Hindlimb muscle (tissue), 1 donor: ENCODE measurements around the gene PRDX5. TPM values are rescaled to one million over a fixed set of nuclear protein-coding genes. Genes with fewer than 3 reads are reported as not detected.

Experiments
- DNase-seq: peaks from one replicate; pipeline ENCODE4 v3.0.0-alpha.2; 2013
- polyA plus RNA-seq: library from polyadenylated mRNA; unstranded; fragments of 120-200 nt; gene quantifications from one replicate; pipeline ENCODE4 v1.2.1, GENCODE V29; 2013; ENCODE audit not compliant: insufficient read length

PRDX5 gene
- polyA plus RNA-seq, 1 donor = 129 TPM

DNA sequence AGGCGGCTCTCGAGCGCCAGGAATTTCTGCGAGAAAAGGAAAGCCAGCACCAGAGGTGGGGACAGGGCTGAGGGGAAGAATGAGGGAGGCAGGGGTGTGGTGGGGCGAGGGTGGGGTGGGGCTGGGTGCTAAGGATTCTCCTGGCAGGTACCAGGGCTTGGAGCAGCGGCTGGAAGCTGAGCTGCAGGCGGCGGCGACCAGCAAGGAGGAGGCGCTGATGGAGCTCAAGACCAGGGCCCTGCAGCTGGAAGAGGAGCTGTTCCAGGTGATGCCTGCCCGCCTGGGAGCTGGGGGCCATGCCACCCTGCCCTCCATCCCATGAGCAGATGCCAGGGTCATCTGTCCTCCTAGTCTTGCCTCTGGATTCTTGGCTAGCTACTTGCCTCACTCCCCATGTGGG lies 31.5 kb downstream of the PRDX5 start:
- no peak for DNase-seq

DNA sequence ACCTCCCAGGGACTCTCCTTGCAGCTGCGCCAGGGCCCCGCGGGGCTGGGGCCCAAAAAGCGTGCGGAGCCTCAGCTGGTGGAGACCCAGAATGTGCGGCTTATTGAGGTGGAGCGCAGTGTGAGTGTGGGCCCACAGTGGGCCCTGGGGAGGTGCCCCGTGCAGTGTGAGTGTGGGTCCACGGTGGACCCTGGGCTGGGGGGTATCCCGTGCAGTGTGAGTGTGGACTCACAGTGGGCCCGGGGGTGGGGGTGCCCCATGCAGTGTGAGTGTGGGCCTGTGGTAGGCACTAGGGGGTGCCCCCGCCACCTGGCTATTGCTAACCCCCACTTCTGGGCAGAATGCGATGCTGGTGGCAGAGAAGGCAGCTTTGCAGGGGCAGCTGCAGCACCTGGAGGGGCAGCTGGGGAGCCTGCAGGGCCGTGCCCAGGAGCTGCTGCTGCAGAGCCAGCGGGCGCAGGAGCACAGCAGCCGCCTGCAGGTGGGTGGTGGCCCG lies 33.3 kb downstream of the PRDX5 start:
- no peak for DNase-seq

DNA sequence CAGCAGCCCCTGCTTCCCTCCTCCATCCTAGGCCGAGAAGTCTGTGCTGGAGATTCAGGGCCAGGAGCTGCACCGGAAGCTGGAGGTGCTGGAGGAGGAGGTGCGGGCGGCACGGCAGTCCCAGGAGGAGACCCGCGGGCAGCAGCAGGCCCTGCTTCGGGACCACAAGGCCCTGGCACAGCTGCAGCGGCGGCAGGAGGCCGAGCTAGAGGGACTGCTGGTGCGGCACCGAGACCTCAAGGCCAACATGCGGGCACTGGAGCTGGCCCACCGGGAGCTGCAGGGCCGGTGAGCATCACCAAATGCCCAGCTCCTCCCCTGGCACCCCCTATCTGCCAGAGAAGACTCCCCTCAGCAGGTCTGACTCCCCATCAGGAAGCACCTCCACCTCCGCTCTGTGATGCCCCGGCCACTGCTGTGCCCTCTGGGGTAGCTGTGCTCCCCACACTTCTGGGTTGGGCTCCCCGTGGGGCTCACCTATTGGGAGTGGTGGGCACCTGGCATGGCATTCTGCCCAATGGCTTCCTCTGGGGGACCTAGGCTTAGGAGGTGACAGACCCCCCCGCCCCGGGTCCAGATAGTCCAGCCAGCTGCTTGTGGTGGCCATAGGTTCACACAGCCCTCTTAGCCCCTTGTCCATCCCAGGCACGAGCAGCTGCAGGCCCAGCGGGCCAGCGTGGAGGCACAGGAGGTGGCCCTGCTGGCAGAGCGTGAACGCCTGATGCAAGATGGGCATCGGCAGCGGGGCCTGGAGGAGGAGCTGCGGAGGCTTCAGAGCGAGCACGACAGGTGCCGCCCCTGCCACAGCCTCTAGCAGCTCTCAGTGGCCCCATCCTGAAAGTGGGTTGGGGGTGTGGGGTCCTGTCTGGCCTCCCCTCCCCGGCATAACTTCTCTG lies 34.4 kb downstream of the PRDX5 start:
- no peak for DNase-seq

DNA sequence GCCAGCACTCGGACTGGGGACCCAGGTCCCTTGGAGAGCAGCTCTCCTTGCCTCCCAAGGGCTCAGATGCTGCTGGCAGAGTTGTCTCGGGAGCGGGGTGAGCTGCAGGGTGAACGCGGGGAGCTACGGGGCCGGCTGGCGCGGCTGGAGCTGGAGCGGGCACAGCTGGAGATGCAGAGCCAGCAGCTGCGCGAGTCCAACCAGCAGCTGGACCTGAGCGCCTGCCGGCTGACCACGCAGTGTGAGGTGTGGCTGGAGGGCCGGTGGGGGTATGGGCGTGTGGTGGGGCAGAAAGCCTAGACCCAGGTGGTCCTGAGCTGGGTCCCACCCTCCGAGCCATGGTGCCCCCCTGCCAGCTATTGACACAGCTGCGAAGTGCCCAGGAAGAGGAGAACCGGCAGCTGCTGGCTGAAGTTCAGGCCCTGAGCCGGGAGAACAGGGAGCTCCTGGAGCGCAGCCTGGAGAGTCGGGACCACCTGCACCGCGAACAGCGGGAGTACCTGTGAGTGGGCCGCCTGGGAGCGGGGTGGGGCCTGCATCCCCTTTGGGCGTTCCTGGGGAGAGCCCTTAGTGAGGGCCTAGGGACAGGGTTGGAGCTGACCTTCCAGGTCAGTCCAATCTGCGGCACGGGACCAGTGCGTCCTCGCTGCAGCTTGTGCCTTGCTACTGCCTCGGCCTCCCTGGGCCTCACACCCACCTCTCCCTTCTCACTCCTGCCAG lies 35.2 kb downstream of the PRDX5 start:
- DNase-seq = no peak

DNA sequence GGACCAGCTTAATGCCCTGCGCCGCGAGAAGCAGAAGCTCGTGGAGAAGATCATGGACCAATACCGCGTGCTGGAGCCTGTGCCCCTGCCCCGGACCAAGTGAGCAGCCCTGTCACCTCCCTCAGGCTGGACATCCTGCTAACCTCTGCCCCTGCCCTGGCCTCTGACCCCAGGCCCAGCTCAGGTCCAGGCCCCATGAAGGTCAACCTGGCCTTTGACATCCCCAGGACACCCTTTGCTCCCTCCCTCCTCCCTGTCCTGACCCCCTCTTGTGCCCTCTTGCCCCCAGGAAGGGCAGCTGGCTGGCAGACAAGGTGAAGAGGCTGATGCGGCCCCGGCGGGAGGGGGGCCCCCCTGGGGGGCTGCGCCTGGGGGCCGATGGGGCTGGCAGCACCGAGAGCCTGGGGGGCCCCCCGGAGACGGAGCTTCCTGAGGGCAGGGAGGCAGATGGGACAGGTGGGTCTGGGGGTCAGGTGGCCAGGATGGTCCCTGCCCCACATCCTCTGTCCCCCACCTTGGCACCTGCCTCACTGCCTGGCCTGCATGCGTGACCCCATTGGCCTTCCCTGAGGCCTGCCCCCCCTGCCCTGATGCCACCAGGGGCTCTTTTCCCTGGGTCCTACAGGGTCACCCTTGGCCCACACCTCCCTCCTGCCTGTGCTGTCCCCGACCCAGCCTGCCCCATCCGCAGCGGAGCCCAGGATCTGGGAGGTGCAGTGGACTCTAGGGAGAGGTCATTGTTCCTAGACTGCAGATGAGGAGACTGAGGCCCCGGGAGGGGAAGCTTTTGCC lies 36.0 kb downstream of the PRDX5 start:
- no peak for DNase-seq

DNA sequence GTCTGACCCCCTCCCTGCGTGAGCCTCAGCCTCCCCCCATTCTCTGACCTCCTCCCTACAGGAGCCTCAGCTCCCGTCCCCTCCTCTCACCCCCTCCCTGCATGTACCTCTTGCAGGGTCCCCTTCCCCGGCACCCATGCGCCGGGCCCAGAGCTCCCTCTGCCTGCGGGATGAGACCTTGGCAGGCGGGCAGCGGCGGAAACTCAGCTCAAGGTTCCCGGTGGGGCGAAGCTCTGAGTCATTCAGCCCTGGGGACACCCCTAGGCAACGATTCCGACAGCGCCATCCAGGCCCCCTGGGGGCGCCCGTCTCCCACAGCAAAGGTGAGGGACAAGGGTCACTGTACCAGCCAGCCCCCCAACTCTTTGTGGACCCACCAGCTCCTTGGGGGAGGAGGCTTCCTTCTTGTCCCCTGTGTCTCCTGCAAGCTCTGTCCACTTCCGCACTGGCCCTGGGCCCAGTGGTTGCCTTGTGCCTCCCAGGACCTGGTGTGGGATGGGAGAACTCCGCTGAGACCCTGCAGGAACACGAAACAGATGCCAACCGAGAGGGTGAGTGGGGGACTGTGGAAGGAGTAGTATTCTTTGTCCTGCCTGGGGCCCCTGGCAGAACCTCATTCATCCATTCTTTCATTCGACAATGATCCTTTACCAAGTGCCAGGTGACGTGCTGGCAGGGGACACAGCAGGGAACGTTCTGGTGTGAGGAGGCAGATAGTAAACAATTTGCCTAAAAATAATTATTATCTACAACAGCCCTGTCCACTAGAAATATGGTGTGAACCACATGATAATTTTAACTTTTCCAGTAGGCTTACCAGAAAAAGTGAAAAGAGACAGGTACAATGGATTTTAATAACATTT lies 37.4 kb downstream of the PRDX5 start:
- peak; percentile 61 for DNase-seq

DNA sequence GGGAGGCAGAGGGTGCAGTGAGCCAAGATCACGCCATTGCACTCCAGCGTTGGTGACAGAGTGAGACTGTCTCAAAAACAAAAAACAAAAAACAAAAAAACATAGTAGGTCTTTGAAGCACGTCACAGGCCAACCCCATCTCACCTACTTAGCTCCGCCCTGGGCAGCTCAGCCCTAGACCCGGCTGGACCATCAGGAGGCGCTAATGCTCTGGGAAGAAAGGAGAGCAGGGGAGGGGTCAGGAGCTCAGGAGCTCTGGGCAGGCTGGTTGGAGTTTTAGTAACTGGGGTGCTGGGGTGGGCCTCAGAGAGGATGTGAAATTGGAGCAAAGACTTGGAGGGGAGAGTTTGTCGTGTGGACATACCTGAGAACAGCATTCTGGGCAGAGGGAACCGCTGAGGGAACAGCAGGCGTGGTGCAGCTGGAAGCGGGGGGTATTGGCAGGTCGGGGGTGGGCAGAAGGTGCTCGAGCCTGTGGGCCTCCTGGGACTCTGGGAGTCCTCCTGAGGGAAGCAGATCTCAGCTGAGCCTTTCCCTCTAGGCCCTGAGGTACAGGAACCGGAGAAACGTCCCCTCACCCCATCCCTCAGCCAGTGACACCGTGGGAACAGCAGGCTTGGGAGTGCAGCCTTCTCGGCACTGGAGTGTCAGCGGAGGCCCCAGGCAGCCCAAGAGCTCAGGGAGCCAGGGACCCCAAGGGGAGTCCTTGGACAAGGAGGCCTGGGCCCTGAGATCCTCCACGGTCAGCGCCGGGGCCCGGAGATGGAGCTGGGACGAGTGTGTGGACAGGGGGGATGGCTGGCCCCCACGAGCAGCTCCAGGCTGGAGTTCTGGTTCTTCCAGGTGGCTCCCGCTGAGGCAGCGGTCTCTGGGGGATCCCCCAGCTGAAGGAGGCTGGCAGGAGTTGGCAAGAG lies 38.8 kb downstream of the PRDX5 start:
- DNase-seq = no peak

DNA sequence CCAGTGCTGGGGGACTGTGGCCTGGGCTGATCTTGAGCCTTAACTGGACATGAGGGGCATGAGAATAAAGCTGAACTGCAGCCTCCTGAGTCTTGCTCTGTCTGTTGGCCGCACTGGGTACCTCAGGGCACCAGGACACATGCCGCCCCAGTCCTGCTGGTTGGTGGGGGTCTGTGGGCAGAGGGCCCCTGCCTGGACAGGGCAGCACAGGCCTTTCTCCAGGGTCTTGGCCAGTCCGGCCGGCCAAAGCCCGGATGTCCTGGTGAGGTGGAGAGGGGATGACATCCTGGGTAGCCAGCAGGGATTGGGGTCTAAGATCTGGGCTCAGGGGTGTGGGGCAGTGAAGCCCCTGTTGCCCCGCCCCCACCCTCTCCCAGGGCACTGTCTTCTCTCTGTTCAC lies 39.5 kb downstream of the PRDX5 start:
- DNase-seq = no peak

DNA sequence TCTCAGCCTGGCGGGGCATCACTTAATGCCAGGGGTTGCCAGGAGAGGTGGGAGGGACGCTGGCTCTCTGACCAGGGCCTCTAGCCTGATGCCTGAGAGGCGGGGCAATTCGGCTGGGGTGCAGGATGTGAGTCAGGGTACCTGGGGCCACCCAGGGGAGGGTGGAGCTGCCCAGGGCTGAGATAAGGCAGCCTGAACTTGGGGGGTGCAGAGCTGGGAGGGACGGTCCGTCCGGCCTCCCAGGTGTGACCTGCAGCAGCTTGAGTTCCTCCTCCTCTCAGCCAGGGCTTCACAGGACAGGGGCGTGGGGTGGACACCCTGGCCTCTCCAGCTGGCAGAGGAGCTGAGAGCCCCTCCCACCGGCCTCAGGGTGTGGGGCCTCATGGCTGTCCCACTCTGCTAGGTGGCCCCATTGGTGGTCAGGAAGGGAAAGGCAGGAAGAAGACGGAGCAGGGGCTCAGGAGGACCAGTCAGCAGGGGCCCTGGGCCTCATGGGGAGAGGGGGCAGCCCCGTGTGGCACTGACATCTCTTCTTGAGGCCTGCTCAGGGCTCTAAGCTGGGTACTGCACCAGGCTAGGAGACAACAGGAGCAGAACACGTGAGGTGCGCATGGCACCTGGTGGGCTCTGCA lies 40.1 kb downstream of the PRDX5 start:
- no peak for DNase-seq

DNA sequence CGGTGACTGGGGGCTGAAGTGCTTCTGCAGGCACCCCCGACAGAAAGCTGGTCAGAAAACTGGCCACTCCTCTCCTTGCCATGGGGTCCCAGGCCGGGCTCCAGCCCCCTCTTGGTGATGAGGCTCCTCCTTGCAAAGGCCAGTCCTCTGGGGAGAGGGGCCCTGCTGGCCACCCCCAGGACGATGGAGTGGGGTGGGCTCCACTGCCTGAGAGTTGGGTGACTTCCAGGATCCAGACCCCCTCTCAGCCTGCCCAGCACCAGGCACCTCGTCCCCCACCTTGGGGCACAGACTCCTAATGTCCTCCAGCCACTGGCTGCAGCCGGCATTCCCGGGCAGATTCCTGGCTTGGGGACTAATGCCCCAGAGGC lies 40.6 kb downstream of the PRDX5 start:
- DNase-seq = no peak

DNA sequence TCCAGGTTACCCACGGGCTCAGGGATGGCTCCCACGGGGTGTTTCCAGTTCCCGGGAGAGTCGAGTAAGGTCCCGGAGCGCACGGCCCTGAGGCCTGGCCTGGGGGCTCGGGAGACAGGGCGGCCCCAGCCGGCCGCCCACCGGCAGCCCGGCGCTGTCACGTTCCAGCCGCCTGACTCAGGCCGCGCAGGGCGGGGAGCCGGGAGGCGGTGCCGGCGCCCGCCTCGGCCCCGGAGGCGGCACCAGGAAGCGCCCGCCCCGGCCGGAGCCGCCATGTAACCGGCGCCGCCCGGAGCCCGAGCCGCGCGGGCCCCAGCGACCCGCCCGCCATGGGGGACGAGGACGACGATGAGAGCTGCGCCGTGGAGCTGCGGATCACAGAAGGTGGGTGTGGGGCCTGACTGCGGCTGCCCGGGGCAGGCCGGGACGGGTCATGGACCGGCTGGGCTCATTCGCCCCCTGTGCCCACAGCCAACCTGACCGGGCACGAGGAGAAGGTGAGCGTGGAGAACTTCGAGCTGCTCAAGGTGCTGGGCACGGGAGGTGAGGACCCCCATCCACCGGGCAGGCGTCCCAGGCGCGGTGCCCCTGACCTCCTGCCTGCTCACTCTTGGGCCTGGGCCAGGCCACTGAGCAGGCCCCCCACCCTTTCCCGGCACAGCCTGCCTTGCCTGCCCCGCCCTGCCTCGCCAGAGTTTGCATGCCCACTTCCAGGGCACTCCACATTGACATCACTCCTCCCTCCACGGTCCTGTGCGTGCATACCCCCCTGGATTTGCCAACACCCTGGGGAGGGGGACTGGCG lies 41.2 kb downstream of the PRDX5 start, which contains the start of gene RPS6KA4:
Gene RPS6KA4, plus strand, starts transcription at position 256 of the 805 bp plus-strand sequence. Its CDS starts 74 bp downstream, at position 330.
- DNase-seq = peak; percentile 84

DNA sequence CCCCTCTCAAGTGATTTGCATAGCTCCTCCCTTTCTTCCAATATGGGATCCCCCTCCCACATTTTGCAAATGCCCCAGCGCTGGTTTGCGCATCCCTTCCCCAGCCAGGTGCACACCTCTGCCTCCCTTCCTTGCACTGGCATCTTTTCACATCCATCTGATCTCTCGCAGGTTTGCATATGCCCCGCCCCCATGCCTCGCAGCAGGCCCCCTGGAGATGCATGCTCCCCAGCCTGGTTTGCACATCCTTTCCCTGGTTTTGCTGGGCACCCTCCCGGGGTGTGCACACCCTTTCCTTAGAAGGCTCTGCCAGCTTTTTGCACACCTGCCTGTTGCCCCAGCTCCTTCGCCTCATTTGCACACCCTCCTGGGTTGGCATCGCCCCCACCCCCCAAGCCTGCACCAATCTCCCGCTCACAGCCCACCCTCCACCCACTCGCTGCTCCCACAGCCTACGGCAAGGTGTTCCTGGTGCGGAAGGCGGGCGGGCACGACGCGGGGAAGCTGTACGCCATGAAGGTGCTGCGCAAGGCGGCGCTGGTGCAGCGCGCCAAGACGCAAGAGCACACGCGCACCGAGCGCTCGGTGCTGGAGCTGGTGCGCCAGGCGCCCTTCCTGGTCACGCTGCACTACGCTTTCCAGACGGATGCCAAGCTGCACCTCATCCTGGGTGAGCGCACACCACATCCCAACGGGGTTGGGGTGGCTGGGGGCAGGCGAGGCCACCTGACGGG lies 42.0 kb downstream of the PRDX5 start:
- DNase-seq = no peak

DNA sequence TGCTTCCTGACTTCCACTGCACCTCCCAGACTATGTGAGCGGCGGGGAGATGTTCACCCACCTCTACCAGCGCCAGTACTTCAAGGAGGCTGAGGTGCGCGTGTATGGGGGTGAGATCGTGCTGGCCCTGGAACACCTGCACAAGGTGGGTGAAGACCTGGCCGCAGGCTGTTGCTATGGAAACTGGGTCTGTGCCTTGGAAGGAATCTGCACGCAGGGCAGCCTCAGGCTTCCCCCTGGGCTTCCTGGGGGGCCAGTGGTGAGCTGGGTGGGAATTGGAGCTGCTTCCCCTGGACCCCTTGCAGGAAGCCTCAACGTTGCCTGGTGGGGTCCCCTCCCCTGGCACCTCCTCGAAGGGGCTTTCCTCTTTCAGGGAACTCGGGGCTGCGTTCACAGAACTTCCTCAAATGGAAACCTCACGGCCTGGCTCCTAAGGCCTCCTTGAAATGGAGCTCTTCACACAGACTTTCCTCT lies 42.6 kb downstream of the PRDX5 start:
- DNase-seq = no peak

DNA sequence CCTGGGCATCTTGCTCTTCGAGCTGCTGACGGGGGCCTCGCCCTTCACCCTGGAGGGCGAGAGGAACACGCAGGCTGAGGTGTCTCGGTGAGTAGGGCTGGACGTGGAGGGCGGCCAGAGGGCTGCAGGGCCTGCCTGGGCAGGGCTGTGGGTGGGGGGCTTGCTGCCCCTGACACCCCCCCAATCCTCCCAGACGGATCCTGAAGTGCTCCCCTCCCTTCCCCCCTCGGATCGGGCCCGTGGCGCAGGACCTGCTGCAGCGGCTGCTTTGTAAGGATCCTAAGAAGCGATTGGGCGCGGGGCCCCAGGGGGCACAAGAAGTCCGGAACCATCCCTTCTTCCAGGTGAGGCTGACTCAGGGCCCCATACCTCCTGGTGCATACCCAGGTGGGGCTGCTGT lies 43.7 kb downstream of the PRDX5 start:
- no peak for DNase-seq

DNA sequence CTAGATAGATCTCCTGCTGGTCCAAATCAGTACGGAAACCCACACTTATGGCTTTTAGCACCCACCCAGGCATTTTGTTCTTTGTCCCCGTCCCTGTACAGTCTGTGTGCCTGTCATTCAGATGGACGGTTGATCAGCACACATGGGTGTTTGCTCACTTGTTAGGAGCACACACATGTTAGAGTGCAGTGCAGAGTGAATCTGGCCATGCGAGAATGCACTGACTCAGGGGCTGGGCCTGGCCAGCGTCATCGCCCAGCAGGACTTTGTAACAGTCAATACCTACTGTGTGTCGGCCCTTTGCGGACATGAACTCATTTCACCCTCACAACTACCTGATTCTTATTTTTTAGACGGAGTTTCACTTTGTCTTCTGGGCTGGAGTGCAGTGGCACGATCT lies 44.4 kb downstream of the PRDX5 start:
- DNase-seq = no peak

DNA sequence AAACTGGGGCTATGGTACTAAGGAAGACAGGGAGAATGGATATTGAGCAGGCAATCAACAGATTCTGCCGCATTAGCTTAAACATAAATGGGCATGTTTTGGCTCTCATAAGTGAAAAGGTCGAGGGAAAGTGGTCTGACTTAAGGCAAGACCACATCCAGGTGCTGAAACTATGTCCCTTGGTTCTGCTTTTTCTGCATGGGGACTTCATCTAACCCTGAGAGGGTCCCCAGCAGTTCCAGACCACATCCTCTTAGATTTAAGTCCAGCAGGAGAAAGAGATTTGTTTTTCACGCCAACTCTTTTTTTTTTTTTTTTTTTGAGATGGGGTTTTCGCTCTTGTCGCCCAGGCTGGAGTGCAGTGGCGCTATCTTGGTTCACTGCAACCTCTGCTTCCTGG lies 46.5 kb downstream of the PRDX5 start:
- DNase-seq = no peak

DNA sequence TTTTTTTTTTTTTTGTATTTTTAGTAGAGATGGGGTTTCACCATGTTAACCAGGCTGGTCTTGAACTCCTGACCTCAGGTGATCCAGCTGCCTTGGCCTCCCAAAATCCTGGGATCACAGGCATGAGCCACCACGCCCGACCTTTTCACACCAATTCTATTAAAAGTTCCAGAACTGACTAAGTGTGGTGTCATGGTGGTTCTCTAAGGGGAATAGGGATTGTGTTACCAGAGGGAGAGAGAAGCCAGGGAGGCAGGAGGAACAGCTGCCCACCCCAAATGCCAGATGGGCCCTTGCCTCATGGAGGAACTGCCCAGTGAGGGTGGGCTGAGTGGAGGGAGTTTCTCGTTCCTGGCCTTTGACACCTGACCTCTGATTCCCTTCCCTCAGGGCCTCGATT lies 47.0 kb downstream of the PRDX5 start:
- no peak for DNase-seq

DNA sequence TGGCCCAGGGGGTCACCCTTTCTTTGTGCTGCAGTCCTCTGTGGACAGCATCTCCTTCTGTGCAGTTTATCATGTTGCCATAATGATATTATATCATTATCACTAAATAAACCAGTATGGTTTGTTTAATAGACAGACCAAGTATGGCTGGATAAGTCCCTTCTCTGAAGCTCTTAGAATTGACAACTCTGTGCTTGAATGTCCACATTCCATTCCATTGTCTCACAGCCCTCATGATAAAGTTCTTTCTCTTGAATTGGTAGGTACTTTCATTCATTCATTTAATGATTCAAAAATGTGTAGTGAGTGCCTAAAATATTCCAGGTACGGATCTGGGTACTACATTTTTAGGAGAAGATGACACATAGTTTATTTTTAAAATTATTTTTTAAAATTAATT lies 48.8 kb downstream of the PRDX5 start:
- DNase-seq = no peak
